ENCODE data around the gene PLPP3.

The PLPP3 gene

DNA sequence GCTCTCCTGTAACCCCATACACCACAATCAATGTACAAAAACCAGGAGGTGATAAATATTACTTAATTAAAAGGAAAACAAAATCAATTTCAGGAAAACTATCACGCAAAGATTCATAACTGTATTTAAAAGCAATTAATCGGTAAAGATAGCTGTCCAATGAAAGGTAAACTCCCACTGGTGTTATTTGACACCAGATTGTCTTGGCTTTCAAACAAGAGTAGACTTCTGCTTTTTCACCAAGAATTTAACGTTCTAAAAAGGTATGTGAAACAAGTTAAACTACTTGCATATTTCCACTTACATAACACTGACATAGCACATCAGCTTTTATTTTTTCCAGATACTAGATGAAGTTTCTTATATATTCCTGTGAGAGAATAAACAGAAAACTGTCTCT, 3.5 kb downstream of the PLPP3 start:
- DNase-seq = no peak

DNA sequence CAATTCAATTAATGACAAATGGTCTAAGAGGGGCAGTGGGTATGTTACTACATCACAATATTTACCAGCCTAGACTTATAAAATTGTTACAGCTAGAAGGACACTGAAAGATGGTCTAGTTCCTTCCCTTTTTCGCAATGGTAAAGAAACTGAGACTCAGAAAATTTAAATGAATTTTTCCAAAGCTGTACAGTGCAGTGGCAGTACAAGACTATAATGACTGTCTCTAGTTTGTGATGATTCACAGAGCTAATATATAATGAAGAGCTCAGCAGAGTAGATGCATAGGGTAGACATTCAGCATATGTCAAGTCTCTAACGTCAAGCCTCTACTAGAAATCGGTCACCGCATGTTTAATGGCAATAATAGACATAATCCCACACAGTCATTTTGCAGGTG, 4.6 kb downstream of the PLPP3 start:
- DNase-seq = no peak

DNA sequence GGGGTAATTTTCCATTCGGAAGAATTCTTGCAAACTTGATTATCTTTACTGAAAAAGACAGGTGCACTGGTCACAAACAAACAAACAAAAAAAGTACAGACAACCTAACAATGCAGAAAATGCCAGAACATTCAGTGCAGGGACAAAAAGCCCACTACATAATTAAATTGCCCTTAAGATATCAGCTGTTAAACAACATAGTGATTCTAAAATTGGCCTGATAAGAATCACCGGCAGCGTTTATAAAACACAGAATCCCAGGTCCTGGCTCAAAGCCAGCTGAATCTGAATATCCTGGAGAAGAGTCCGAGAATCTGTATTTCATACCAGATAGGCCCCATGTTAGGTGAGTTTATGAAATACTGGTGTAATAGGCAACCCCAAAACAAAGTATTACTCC, 6.1 kb downstream of the PLPP3 start:
- peak in 1 of 2 experiments; percentile 18 for DNase-seq

DNA sequence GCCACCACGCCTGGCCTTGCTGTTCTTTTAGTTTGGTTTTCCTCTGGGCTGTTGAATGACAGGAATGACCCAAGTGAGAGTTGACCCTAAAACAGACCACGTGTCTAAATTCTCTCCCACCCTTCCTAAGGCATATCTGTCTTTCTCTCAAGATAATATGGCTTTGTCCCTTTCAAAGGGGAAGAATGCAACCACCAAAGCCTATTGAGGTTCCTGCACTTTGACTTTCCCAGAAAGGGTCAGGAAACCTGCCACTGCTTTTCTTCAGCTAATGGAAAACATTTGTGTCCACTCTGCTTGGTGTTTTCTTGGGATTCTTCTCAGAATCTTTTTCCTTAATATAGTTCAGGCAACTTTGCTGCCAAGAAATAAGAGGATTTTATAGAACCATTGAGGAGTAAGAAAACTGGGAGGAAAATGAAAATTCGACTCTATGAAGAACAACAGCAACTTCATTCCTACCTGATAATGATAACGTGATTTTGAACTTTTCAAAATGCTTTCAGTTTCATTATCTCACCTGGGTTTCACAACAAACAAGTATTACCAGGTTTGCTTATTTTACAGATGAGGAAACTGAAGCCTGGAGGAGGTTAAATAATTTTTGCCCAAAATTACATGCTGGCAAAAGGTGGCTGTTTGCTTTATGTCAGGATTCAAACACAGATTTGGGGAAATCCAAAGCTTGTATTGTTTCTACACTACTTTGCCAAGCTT, 6.9 kb downstream of the PLPP3 start:
- no peak for DNase-seq

DNA sequence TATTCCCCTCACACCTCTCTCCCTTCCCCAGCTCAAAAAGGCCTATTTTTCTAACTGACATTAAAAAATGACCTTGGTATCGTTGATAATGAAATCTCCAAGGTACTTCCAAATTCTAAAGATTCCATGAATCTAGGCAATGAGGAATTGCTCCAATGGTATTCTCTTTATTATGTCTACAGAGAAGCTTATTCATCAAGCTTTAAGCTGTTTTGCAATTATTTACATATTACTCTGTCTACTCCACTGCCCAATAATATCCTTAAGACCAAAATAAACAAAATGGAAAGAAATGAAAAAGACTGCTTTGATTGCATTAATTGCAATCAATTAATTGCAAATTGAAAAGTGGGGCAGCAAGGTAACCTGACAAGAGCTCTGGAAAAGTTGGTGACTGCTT, 7.9 kb downstream of the PLPP3 start:
- DNase-seq = no peak

DNA sequence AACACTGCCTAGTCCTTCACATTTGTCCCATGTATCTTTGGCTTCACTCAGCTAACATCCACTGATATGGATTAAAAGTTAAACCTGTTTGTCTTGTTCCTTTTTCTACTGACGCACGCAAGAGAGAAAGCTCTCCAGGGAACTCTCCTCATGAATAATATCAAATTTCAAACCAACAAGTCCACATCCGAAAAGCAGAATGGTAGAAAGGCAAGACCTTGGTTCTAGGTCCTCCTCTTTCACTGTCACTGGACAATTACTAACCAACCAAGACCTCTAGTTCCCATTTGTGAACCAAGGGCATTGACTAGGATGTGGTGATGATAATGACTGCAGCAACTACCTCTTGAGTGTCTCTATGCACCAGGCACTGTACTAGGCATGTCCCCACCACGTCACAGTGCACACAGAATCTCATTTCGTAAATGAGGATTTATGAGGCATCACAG, 8.4 kb downstream of the PLPP3 start:
- peak; percentile 87 to 92 for DNase-seq

DNA sequence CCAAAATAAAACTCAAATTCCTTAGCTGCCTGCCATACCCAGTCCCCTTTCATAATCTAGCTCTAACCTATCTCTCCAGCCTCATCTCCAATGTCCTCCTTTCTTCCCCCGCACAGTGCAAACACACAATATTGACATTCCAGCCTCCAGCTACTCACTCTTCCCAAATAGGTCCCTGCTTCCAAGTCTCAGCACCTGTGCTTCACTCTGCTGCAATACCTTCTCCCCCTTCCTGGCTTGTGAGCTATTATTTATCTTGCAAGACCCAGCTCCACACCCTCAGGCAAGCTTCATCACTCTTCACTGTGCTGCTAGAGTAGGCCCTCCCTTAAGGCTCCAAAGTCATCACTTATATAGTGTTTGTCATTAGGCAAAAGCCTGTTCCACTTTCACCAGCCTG, 9.7 kb downstream of the PLPP3 start:
- peak; percentile 24 to 51 for DNase-seq

DNA sequence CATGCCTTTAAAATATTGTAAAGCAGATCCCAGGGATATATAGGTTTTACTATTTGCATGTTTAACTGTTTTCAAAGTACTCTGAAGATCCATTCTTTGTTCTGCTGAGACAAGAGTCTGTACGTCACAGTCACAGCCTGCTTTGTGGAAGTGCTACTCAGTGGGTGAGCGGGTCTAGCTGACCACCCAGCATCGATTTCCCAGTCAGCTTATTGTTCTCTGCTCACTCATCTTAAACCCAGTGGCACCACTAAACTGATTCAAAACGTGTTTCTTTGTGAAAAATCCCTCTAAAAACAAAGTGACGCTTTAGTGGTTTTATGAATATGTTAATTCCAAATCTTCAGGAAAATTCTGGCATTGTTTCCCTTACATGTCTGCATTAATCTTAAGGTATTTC, 12.4 kb downstream of the PLPP3 start:
- no peak for DNase-seq

DNA sequence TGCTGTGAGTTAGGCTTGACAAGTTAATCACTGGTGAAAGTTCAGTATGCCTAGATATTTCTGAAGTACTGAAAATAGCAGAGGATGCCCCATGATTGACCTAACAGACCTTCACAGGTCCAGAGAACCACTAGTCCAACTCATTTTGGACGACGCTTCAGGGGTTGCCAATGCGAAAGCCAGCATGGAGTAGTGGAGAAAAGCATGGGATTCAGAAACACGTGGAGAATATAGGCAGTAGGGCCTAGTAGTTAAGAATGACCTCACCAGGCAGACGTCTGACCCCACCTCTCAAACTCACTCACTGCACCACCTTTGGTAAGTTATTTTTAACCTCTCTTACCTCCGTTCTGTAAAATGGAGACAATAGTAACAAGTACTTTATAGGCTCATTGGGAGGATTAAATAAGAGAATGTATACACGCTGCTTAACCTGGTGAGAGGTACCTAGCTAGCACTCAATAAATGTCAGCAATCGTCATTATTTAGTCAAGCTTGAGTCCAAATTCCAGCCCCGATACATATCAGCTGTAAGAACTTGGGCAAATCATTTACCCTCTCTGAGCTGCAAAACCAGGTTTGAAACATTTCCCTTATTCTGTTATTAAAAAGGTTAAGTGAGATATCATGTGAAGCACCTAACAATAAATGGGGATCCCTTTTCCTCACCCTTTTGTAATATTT, 13.2 kb downstream of the PLPP3 start:
- no peak for DNase-seq

DNA sequence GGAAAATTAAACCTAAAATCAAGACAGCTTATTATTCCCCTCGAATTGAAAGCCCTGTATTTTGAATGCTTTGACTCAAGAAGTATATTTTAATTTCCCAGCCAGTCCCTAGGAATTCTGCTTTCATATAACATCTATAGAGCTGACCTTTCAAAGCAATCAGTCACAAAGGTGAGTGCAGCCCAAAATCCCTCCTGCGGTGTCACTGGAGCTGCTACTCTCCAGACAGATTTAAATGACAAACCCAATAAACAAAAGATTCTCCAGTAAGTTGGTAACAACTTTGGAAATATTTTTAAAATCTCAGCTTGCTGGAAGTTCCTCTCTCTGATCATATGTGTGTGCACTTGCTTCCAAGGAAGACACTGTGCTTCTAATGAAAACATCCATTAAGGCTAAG, 14.7 kb downstream of the PLPP3 start:
- DNase-seq = no peak

DNA sequence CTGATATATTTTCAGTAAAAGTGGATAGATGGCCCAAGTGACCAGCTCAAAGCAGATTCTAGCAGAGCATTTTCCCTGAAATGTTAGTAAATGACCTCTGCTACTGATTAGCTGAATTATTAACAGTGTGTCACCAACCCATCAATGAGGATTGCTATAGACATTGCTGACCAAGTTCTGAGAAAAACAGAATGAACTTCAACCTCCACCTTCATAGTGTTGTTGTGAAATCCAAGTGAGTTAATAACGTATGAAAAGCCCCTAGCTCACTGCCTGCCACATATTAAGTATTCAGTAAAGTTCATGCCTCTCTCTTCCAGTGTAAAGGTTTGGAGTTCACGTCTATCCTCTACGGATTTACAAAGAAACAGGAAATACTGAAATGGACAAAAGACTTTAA, 15.8 kb downstream of the PLPP3 start:
- DNase-seq = no peak

DNA sequence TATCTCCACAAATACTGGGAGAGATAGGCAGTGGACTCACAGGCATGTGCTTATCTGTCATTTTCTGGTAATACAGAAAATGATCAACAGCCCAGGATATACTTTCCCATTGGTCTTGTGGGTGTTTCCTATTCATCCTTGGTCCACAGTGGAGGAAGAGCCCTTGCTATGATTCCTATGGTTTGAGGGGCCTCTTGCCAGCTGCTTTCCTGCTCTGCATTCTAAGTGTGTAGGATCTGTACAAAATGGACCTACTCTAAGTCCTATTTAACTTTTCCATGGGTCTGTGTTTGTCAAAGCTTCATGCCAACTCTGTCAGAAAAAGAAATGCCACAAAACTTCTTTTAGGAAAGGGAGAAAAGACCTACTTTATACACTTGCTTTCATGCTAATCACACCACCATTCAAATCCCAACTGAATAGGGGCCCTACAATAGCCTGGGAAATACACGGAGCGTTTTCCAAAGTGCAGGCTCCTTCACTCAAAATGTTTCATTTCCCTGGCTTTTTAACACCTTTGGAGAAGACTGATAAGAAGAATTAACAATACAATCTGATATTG, 16.4 kb downstream of the PLPP3 start:
- no peak for DNase-seq

DNA sequence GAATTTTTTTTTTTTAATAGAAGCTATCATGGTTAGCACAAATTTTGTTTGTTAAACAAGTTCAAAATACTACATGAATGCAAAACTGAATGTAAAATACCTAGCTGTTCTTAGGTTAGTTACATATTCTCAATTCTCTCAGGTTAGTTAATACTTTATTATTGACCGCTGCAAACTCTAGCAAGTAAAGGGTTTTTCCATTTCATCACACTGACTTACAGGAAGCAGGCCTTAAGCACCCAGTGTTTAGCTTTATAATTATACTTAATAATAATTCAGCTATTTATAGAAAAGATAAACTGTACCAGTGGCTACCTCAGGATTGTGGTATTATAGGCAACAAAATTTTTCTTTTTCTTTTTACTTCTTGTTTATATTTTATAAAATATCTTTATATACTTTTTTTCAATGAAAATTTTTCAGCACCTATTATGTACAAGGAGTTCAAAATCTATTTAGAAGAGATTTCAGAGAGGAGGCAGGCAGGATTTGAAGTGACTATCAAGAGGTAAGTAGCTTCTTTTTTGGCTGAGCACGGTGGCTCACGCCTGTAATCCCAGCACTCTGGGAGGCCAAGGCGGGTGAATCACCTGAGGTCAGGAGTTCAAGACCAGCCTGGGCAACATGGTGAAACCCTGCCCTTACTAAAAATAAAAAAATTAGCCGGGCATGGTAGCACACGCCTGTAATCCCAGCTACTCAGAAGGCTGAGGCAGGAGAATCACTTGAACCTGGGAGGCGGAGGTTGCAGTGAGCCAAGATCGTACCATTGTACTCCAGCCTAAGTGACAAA, 17.9 kb downstream of the PLPP3 start:
- DNase-seq = no peak

DNA sequence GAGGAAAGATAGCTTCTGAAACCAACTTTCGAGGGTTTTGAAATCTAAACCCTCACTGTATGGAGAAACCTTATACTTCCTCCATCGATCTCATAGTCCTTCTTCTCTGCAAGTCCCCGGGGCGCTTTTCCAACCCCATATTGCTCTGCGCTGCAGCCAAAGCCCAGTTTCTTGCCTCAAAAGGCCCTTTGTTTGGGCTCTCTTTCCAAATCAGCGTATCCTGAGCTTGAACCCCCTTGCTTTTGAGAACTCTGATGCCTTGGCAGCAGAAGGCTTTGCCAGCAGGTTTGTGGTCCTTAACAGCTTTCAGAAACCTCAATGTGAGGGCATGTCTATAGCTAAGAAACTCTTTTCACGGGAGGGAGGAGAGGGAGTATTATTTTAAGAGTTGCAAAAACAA, 21.6 kb downstream of the PLPP3 start:
- no peak for DNase-seq

DNA sequence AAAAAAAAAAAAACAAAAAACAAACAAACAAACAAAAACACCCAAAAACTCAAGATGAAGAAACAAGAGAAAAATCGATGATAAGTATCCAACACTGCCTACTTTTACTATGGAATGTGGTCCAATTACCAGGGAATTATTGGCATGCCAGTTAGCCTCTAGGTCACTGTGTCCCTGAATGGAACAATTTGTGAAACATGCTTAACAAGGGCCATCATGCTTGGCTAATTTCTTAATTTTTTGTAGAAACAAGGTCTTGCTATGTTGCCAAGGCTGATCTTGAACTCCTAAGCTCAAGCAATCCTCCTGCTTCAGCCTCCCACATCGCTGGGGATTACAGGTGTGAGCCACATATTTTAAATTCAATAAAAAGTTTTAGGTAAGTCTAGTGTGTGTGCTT, 23.9 kb downstream of the PLPP3 start:
- DNase-seq = no peak

DNA sequence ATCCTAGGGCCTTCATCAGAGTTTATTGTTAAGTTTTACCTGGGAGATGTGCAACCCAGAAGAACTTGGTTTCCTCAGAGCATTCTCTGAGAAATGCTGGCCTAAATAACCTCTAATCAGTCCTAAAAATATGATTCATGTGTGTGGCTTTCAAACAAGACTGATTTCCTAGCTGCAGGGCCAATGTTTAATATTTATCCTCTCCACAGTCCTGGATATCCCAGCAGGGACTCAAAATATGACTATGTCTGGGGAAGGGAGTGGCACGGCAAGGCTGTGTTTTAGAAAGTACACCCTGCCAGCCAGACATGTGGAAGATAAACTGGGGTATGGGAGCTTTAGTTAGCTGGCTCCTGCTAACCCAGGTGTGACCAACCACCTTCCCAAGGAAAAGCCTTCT, 26.3 kb downstream of the PLPP3 start:
- DNase-seq = no peak

DNA sequence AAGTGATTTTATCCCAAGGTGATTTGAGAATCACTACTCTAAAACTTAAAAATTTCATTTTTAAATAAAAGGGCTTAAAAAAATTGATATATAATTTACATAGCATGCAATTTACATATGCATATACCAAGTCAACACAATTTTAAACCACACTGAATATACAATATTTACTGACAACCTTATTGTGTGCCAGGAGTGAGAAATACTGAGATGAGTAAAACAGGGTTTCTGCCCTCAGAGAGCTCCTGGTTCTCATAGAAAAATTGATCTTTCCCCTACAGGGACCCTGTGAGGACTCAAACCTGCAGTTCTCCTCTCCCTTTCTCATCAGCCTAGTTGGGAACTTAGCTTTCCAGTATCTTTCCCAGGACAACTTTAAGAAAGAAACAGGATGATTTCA, 27.0 kb downstream of the PLPP3 start:
- DNase-seq = no peak

DNA sequence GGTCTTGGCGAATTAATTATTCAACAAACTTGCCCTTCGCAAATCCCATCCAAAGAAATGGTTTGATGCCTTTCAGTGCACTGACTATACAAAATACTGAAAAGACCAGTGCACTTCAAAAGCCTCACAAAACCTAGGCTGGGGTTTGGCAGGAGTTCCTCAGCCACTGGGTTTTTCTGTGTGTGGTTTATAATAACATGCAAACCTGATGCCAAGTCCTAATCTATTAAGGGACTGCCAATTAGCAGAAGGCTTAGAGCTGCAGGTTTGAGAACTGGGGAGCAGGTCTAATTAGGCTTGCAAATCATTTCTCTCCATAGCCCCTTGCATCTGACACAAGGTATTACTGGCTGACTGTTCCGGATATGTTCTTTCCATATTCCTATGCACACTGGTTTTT, 27.7 kb downstream of the PLPP3 start:
- DNase-seq = peak; percentile 88 to 91

DNA sequence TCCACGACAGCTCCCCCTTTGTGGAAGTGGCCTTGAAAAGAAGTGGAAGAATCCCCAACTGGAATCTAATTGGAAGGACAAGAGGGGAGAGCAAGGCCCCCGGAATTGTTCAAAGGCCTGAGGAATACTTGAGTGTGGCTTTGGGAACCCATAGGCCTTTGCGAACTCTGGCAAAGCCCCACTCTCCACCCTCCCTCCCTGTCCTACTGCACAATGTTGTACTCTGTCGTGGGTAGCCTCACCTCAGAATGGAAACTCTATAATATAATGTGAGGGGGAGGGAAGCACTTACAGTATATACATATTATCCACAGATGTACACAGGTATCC, 28.5 kb downstream of the PLPP3 start:
- no peak for DNase-seq

DNA sequence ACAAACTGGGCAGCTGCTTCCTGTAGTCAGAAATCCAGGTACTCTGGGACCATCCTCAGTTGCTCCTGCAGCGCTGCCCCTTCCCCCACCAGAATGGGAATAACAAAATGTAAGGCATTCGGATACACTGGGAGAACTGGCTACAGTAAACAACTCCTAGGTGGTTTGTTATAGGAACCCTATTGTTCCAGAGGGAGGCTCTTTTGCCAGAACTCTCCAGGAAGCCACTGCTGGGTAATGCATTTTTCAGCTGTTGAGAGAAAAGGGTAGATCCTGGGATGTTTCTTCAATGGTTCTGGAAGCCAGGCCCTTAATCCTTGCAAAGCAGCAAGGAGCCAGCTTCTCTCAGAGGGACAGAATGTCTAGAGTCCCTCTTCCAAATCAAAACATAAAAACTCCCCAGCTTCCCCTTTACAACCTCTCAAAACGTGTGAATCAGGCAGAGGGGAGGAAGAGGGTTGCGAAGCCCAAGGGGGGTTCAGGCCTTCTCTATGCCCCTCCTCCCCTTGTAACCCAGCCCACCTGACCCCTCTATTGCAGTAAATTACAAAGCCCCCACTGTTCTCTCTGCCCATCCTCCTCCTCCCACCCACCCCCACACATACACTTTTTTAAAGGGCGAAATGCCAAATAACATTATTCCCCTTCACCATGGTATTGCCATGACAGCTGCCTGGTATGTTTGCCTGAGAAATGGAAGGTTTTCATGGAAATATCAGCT, 29.1 kb downstream of the PLPP3 start:
- peak in 1 of 2 experiments; percentile 8 for DNase-seq

DNA sequence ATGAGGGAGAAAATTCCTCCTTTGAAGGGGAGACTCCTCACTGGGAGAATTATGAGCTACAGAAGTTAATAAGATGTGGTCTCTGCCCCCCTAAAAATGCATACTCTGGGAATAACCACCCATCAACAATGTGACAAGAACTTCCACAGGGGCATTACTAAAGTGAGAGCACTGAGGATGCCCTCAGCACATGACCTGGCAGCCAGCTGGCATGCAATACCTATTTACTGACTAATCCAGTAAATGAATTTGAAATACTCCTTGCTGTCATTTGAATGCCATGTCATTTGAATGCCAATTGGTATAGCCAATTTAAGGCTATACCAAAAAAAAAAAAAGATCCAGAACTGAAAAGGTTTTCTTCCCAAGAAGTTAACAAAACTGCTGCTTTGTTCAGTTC, 30.8 kb downstream of the PLPP3 start:
- DNase-seq = no peak

DNA sequence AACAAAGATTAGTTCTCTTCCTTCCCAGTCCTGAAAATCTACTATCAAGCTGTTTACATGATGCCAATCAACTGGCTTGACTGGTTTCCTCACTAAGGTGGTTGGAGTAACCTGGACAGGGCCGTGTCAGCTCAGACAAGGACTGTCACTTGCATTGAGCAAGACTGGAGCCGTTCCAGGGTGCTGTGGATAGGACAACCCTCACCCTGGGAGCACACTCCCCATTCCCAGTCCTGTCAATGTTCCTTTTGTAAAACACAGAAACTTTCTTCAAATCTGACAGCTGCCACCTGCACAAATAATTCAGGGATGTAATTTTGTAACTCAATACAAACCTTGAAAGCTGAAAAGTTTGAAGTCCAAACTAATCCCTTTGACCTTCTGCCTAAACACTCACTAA, 31.4 kb downstream of the PLPP3 start:
- peak in 1 of 2 experiments; percentile 23 for DNase-seq

DNA sequence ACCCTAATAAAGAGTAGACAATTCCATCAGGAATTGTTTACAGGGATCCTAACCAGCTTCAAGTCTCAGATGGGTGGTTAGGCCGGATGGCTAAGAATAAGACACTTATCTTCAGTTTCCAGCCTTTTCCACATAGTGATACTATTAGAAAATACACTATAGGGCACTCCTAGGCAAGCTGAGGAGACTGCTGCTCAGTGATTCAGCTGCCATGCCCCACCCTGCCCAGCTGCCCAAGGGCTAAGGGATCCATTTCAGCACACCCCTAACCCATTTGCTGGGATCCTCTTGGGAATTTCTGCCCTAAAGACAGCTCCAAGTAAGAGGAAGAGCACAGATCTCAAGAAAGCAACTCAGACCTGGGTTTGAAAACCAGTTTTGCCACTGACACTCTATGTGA, 31.9 kb downstream of the PLPP3 start:
- no peak for DNase-seq

All from NCI-H526 (cell line).